HTERT RPE-1 (cell line): ENCODE results near the gene PTPN1.
"Not testable (repeated sequence)": the region's sequence is repeated elsewhere in the genome, so short reads cannot be mapped to it uniquely, and the experiment has no call there.

Experiments used
- in situ Hi-C: fragments of 300-500 bp; cut with MboI; formaldehyde crosslinking; loops from 4 replicates; pipeline ENCODE4 v1.14.3; 2020; ENCODE audit warnings: low sequenced_read_pairs

Gene PTPN1

GRCh38 chr20:50587291-50587961, 77.2 kb downstream of the PTPN1 start:
- in situ Hi-C loops: no loop called here

- in situ Hi-C loops: no loop called here
Observed at GRCh38 chr20:50588034-50588736, 78.0 kb downstream of the PTPN1 start.

- in situ Hi-C loops: no loop called here
Observed at GRCh38 chr20:50589548-50590347, 79.6 kb downstream of the PTPN1 start.

GRCh38 chr20:50590348-50590664, 80.1 kb downstream of the PTPN1 start:
- in situ Hi-C loops: no loop called here

- in situ Hi-C loops: no loop called here
Observed at GRCh38 chr20:50591233-50591852, 81.2 kb downstream of the PTPN1 start.

- in situ Hi-C loops: no loop called here
Observed at GRCh38 chr20:50592282-50593004, 82.3 kb downstream of the PTPN1 start.

GRCh38 chr20:50593005-50593335, 82.8 kb downstream of the PTPN1 start:
- in situ Hi-C loops: no loop called here

- in situ Hi-C loops: no loop called here
Observed at GRCh38 chr20:50594231-50594590, 84.0 kb downstream of the PTPN1 start.

GRCh38 chr20:50594591-50595432, 84.6 kb downstream of the PTPN1 start:
- in situ Hi-C loops: no loop called here

- in situ Hi-C loops: no loop called here
Observed at GRCh38 chr20:50595433-50595895, 85.3 kb downstream of the PTPN1 start.

- in situ Hi-C loops: no loop called here
Observed at GRCh38 chr20:50595988-50596693, 86.0 kb downstream of the PTPN1 start.

GRCh38 chr20:50596694-50597021, 86.5 kb downstream of the PTPN1 start:
- in situ Hi-C loops: no loop called here

- in situ Hi-C loops: no loop called here
Observed at GRCh38 chr20:50597406-50597969, 87.3 kb downstream of the PTPN1 start.

- in situ Hi-C loops: no loop called here
Observed at GRCh38 chr20:50598074-50598473, 87.9 kb downstream of the PTPN1 start.

- in situ Hi-C loops: not testable (repeated sequence)
Observed at GRCh38 chr20:50598768-50599167, 88.6 kb downstream of the PTPN1 start.

- in situ Hi-C loops: no loop called here
Observed at GRCh38 chr20:50600281-50600895, 90.2 kb downstream of the PTPN1 start.

- in situ Hi-C loops: no loop called here
Observed at GRCh38 chr20:50601511-50602431, 91.6 kb downstream of the PTPN1 start.
